Amygdala (tissue), 56 donors: Measurements from ENCODE around the gene KDSR.
A peak's percentile ranks its signal among the peaks of the same experiment; 100 is the strongest.

ENCODE experiments used
- DNase-seq, 56 donors: peaks; one replicate each; lab custom pipeline; 2025; lab: John Stamatoyannopoulos, UW

Gene KDSR

GRCh38 chr18:63311118-63312018 is 55.6 kb downstream of the KDSR start:
- DNase-seq: no peak

- DNase-seq: no peak
Observed at GRCh38 chr18:63309422-63309821, 57.6 kb downstream of the KDSR start.

GRCh38 chr18:63307551-63308200 is 59.3 kb downstream of the KDSR start:
- DNase-seq: peak in 1 of 56 donors; percentile 41

- DNase-seq: no peak
Observed at GRCh38 chr18:63306819-63307550, 60.0 kb downstream of the KDSR start.

GRCh38 chr18:63306249-63306648 is 60.8 kb downstream of the KDSR start:
- DNase-seq: no peak

- no peak for DNase-seq
Observed at GRCh38 chr18:63303547-63303946, 63.5 kb downstream of the KDSR start.

- DNase-seq: no peak
Observed at GRCh38 chr18:63302636-63303405, 64.2 kb downstream of the KDSR start.

GRCh38 chr18:63302220-63302619 is 64.8 kb downstream of the KDSR start:
- DNase-seq: no peak

- DNase-seq: no peak
Observed at GRCh38 chr18:63301434-63301833, 65.6 kb downstream of the KDSR start.

- no peak for DNase-seq
Observed at GRCh38 chr18:63299837-63300745, 66.9 kb downstream of the KDSR start.

GRCh38 chr18:63298400-63299365 is 68.3 kb downstream of the KDSR start:
- DNase-seq: no peak

- DNase-seq: peak in 26 of 56 donors; percentile 10 to 66 (median 28)
Observed at GRCh38 chr18:63297687-63298399, 69.2 kb downstream of the KDSR start.

GRCh38 chr18:63293935-63294334 is 73.1 kb downstream of the KDSR start:
- DNase-seq: peak in 21 of 56 donors; percentile 9 to 68 (median 33)

- no peak for DNase-seq
Observed at GRCh38 chr18:63292831-63293683, 73.9 kb downstream of the KDSR start.

- DNase-seq: no peak
Observed at GRCh38 chr18:63291278-63291677, 75.7 kb downstream of the KDSR start.

GRCh38 chr18:63290821-63291200 is 76.2 kb downstream of the KDSR start:
- peak in 4 of 56 donors; percentile 17 to 40 (median 36) for DNase-seq
